OCI-LY1 (cell line): ENCODE measurements around the gene SP2.

Source experiments
- H2AFZ ChIP-seq: fragments of 200-600 bp; sonication (generic), shearing (Covaris generic); 2 replicates; pipeline ENCODE4 v1.6.0; 2014; ENCODE audit warnings: antibody characterized with exemption, mild to moderate bottlenecking, low read length
- H3F3A ChIP-seq: fragments of 200-600 bp; sonication (generic), shearing (Covaris generic); 2 replicates; pipeline ENCODE4 v1.6.0; 2014; ENCODE audit warnings: mild to moderate bottlenecking, antibody characterized with exemption, low read length, moderate library complexity; ENCODE audit not compliant: insufficient read depth
- H3K27ac ChIP-seq: fragments of 200-600 bp; sonication (generic); 2 replicates; pipeline ENCODE4 v1.5.1; 2014; ENCODE audit warnings: low read length, mixed run types, mild to moderate bottlenecking, low read depth; ENCODE audit not compliant: poor library complexity, severe bottlenecking
- H3K27me3 ChIP-seq: fragments of 200-600 bp; sonication (generic); 2 replicates; pipeline ENCODE4 v1.6.0; 2014; ENCODE audit warnings: antibody characterized with exemption, mild to moderate bottlenecking, low read length, moderate library complexity; ENCODE audit not compliant: insufficient read depth
- H3K36me3 ChIP-seq: fragments of 200-600 bp; sonication (generic); 2 replicates; pipeline ENCODE4 v1.6.1; 2014; ENCODE audit warnings: mild to moderate bottlenecking, antibody characterized with exemption, low read length, moderate library complexity, mixed read lengths; ENCODE audit not compliant: insufficient read depth
- H3K4me1 ChIP-seq: fragments of 200-600 bp; sonication (generic); 2 replicates; pipeline ENCODE4 v1.5.1; 2014; ENCODE audit warnings: mild to moderate bottlenecking, low read length, moderate library complexity; ENCODE audit not compliant: insufficient read depth, severe bottlenecking
- H3K4me2 ChIP-seq: fragments of 200-600 bp; sonication (generic), shearing (Covaris generic); 2 replicates; pipeline ENCODE4 v1.6.1; 2014; ENCODE audit warnings: low read length
- H3K4me3 ChIP-seq: fragments of 200-600 bp; sonication (generic); 2 replicates; pipeline ENCODE4 v1.5.1; 2014; ENCODE audit warnings: low read length, low read depth, mild to moderate bottlenecking, mixed read lengths; ENCODE audit not compliant: poor library complexity, severe bottlenecking
- H3K79me2 ChIP-seq: fragments of 200-600 bp; shearing (Covaris generic); 2 replicates; pipeline ENCODE4 v1.6.1; 2016; ENCODE audit warnings: mixed run types, low read length, mixed read lengths; ENCODE audit not compliant: insufficient read depth
- H3K9ac ChIP-seq: fragments of 200-600 bp; sonication (generic), shearing (Covaris generic); 2 replicates; pipeline ENCODE4 v1.6.1; 2014; ENCODE audit warnings: mild to moderate bottlenecking, low read length, mixed read lengths
- H3K9me2 ChIP-seq: fragments of 200-600 bp; sonication (generic), shearing (Covaris generic); 2 replicates; pipeline ENCODE4 v1.6.1; 2014; ENCODE audit warnings: low read depth, mild to moderate bottlenecking, low read length, mixed read lengths
- H3K9me3 ChIP-seq: fragments of 200-600 bp; shearing (Covaris generic); 2 replicates; pipeline ENCODE4 v1.6.1; 2014; ENCODE audit warnings: low read length, mixed read lengths
- H4K20me1 ChIP-seq: fragments of 200-600 bp; sonication (generic), shearing (Covaris generic); 2 replicates; pipeline ENCODE4 v1.6.0; 2016; ENCODE audit warnings: mild to moderate bottlenecking, low read length; ENCODE audit not compliant: insufficient read depth
- CTCF ChIP-seq: fragments of 200-600 bp; sonication (generic), shearing (Covaris generic); IDR thresholded peaks from 2 replicates; pipeline ENCODE4 v1.5.1; 2017; ENCODE audit warnings: mild to moderate bottlenecking, antibody characterized with exemption, low read length, moderate library complexity, mixed read lengths
- EZH2 ChIP-seq: fragments of 200-600 bp; sonication (generic), shearing (Covaris generic); IDR thresholded peaks from 2 replicates; pipeline ENCODE4 v1.8.0; 2017; ENCODE audit warnings: borderline replicate concordance, mixed run types, mild to moderate bottlenecking, antibody characterized with exemption, low read length, moderate library complexity, mixed read lengths

Gene SP2

GRCh38 chr17:47894498-47895346 is 1.3 kb upstream of the SP2 start:
- H3K4me2 ChIP-seq = peak overlapping the region; percentile 90
- H3K9ac ChIP-seq = peak overlapping the region; percentile 85
- no peaks in the 10 kb centered on the region for H3K36me3 ChIP-seq
- H3K9me2 ChIP-seq = no peaks in the 10 kb centered on the region
- H3K79me2 ChIP-seq = no peaks in the 10 kb centered on the region
- H3K4me3 ChIP-seq = peak overlapping the region; percentile 77
- peaks cover 28% of the 10 kb centered on the region for H3K4me1 ChIP-seq
- H4K20me1 ChIP-seq = no peaks in the 10 kb centered on the region
- H3F3A ChIP-seq = no peaks in the 10 kb centered on the region
- no peaks in the 10 kb centered on the region for H3K27me3 ChIP-seq
- no peak overlapping the region for H3K27ac ChIP-seq
- no peaks in the 10 kb centered on the region for H3K9me3 ChIP-seq
- TF ChIP-seq EZH2 = no peak
- TF ChIP-seq CTCF = no peak
- no peak overlapping the region for H2AFZ ChIP-seq

DNA sequence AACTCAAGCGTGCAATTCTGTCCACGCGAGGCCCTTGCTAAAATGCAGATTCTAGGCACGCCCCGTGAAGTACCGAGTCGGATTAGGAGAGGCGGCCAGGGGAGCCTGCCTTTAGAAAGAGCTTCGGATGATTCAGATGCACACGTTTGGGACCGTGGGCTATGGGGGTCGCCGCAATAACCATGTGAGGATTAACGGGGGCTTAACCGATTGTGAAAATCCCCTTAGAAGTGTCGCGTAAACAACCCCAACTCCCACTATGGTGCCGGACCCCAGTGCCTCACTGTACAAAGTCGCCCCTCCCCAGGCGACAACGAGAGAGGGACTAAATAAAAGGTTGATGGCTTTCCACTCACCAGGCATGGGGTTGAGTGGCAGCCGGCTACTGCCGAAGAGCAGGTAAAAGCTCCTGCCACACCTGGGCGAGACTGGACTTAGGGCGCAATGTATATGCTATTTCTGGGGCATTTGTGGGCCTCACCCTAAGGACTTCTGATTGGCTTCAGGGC is 635 bp upstream of the SP2 start:
- TF ChIP-seq CTCF (no peak), EZH2 (no peak)
- Histone ChIP-seq H4K20me1 (no peaks in the 10 kb centered on the region), H2AFZ (no peak overlapping the region)

GRCh38 chr17:47896672-47897490 is 845 bp downstream of the SP2 start:
- Histone ChIP-seq H3K4me1 (peaks cover 28% of the 10 kb centered on the region), H3K4me3 (peak overlapping the region; percentile 97), H3K27ac (peak overlapping the region; percentile 34), H2AFZ (no peak overlapping the region), H3K9ac (peak overlapping the region; percentile 95), H3K9me2 (no peaks in the 10 kb centered on the region), H3K36me3 (no peaks in the 10 kb centered on the region), H3K9me3 (no peaks in the 10 kb centered on the region), H3F3A (no peaks in the 10 kb centered on the region), H3K4me2 (peak overlapping the region; percentile 90), H3K27me3 (no peaks in the 10 kb centered on the region), H3K79me2 (no peaks in the 10 kb centered on the region), H4K20me1 (no peaks in the 10 kb centered on the region)
- TF ChIP-seq EZH2 (no peak), CTCF (no peak)

More for the DNA sequence above, 635 bp upstream of the SP2 start:
- H3K4me1 ChIP-seq = peaks cover 28% of the 10 kb centered on the region
- peak overlapping the region; percentile 90 for H3K4me2 ChIP-seq
- H3F3A ChIP-seq = no peaks in the 10 kb centered on the region
- H3K4me3 ChIP-seq = peak overlapping the region; percentile 77
- no peaks in the 10 kb centered on the region for H3K27me3 ChIP-seq
- peak overlapping the region; percentile 35 for H3K27ac ChIP-seq
- no peaks in the 10 kb centered on the region for H3K79me2 ChIP-seq
- H3K36me3 ChIP-seq = no peaks in the 10 kb centered on the region
- no peaks in the 10 kb centered on the region for H3K9me2 ChIP-seq
- peak overlapping the region; percentile 85 for H3K9ac ChIP-seq
- no peaks in the 10 kb centered on the region for H3K9me3 ChIP-seq
